CD4-positive, alpha-beta T cell (primary cell): ENCODE data around the gene RTN4RL1. TPM values are rescaled to one million over a fixed set of nuclear protein-coding genes. Genes with fewer than 3 reads are reported as not detected.

ENCODE experiments used
- ATAC-seq: fragments of 200-7000 bp; cut with Tn5 transposase; one replicate; pipeline ENCODE4 v1.10.0; 2022; ENCODE audit warnings: mild to moderate bottlenecking; ENCODE audit not compliant: poor library complexity
- CTCF ChIA-PET: fragments of 350-600 bp; sonication (Branson Sonifier 250); formaldehyde crosslinking; loops from one replicate; lab custom pipeline; 2021; ENCODE audit warnings: antibody characterized with exemption, inconsistent platforms; lab: Charles Lee
- POLR2A ChIA-PET: fragments of 350-600 bp; sonication (Branson Sonifier 250); formaldehyde crosslinking; loops from one replicate; lab custom pipeline; 2021; ENCODE audit warnings: antibody characterized with exemption, inconsistent platforms; lab: Charles Lee
- DNase-seq, 14 experiments: peaks; one replicate each; pipeline ENCODE4 v3.0.0-alpha.2; 2013 to 2020; ENCODE audit warnings: mixed read lengths in 2 of 14
- H3K27ac ChIP-seq, 2 donors: one replicate each; pipeline versions ENCODE4 v1.5.1 to v1.7.0; 2013; ENCODE audit warnings: low read length in 2 of 2, low read depth in 1 of 2, mild to moderate bottlenecking in 1 of 2
- H3K27me3 ChIP-seq, 2 experiments: 1 replicate in 1 of 2; 2 replicates in 1 of 2; pipeline versions ENCODE4 v1.6.1 to v1.7.0; 2013; ENCODE audit warnings: low read length in 2 of 2, control low read depth in 1 of 2, mild to moderate bottlenecking in 1 of 2, moderate library complexity in 1 of 2; ENCODE audit not compliant: insufficient read depth in 2 of 2, control insufficient read depth in 1 of 2
- H3K36me3 ChIP-seq: one replicate; pipeline ENCODE4 v1.6.1; 2013; ENCODE audit warnings: low read length, control low read depth; ENCODE audit not compliant: insufficient read depth
- H3K4me1 ChIP-seq: one replicate; pipeline ENCODE4 v1.6.1; 2013; ENCODE audit warnings: low read length, control low read depth; ENCODE audit not compliant: insufficient read depth
- H3K4me3 ChIP-seq: one replicate; pipeline ENCODE4 v1.5.1; 2013; ENCODE audit warnings: mild to moderate bottlenecking, low read length, moderate library complexity
- H3K9me3 ChIP-seq, 2 experiments: 1 replicate in 1 of 2; 2 replicates in 1 of 2; pipeline versions ENCODE4 v1.6.1 to v1.7.0; 2013; ENCODE audit warnings: low read length in 2 of 2, mild to moderate bottlenecking in 2 of 2, control low read depth in 1 of 2, moderate library complexity in 1 of 2; ENCODE audit not compliant: control insufficient read depth in 1 of 2, insufficient read depth in 1 of 2
- H3K27ac Mint-ChIP-seq: one replicate; pipeline ENCODE4 v1.8.0; 2020; ENCODE audit warnings: mixed read lengths
- H3K27me3 Mint-ChIP-seq: one replicate; pipeline ENCODE4 v1.8.0; 2021; ENCODE audit warnings: mixed read lengths
- H3K36me3 Mint-ChIP-seq: one replicate; pipeline ENCODE4 v1.8.0; 2021; ENCODE audit warnings: low read depth, mixed read lengths
- H3K4me1 Mint-ChIP-seq: one replicate; pipeline ENCODE4 v1.8.0; 2021; ENCODE audit warnings: low read depth, mixed read lengths
- H3K4me3 Mint-ChIP-seq: one replicate; pipeline ENCODE4 v1.8.0; 2020; ENCODE audit warnings: mild to moderate bottlenecking, mixed read lengths
- H3K9me3 Mint-ChIP-seq: one replicate; pipeline ENCODE4 v1.8.0; 2020; ENCODE audit warnings: mixed read lengths
- intact Hi-C, 2 experiments: fragments of 100-400 bp; cut with DNase I in 1 of 2; cut with micrococcal nuclease in 1 of 2; formaldehyde crosslinking; loops; one replicate each; pipeline versions ENCODE4 v1.15.1 to v1.9.0; 2023 to 2025; cut with DNase I, micrococcal nuclease
- microRNA-seq: library from miRNA; unstranded; fragments of <30 nt; microRNA quantifications from one replicate; pipeline ENCODE4 v1.2.0, GENCODE V29; 2021; ENCODE audit warnings: borderline microRNAs expressed, borderline replicate concordance
- total RNA-seq, 174 experiments: library from RNA in 2 of 174; stranded (reverse) in 2 of 174; gene quantifications; one replicate each; pipeline ENCODE4 v1.2.3 and lab custom pipeline; 2021 to 2026
- TF ChIP-seq, protein P1 (sequence below): fragments of 200-600 bp; IDR thresholded peaks from one replicate; pipeline ENCODE4 v1.8.0; 2022; ENCODE audit warnings: antibody characterized with exemption, mild to moderate bottlenecking

Gene RTN4RL1
- total RNA-seq, 2 experiments from 2014 or later, result 0.06 to 0.11 TPM

DNA sequence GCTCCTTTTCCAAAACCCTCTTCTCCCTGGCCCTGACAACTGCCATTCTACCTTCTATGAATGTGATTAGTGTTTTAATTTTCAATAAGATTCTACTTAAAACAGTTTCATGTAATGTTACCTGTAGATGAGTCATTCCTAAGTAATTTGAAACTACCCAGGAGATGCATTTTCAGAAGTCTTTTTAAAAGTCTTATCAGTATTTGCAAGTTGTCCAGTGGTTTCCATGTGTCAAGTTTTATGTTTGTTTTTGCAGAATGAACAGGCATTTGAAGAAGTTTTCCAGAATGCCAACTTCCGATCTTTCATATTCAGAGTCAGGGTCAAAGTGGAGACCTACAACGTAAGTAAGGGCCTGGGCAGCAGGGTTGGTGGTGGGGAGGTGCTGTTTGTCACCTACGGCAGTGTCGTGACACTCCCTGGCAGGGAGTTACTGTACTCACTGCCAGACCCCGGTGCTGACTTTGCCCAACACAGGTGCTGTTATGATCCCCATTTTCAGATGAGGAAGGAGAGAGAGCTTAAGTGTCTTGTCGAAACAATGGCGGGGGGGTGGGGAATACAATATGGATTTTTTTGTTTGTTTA lies 130.3 kb downstream of the RTN4RL1 start:
- intact Hi-C loops, result no loop called here
- ATAC-seq (no peak), DNase-seq (no peak)
- Histone ChIP-seq H3K4me3 (no peak overlapping the region), H3K4me1 (no peaks in the 10 kb centered on the region), H3K9me3 (no peaks in the 10 kb centered on the region), H3K36me3 (peaks cover 84% of the 10 kb centered on the region), H3K27me3 (no peaks in the 10 kb centered on the region), H3K27ac (no peak overlapping the region)
- Mint-ChIP-seq H3K4me3 (no peak overlapping the region), H3K36me3 (peaks cover 92% of the 10 kb centered on the region), H3K4me1 (no peaks in the 10 kb centered on the region), H3K9me3 (no peaks in the 10 kb centered on the region), H3K27ac (no peak overlapping the region), H3K27me3 (no peaks in the 10 kb centered on the region)
- CTCF ChIA-PET, result interaction anchor here (0.6 kb wide), 1 partner anchor 34 kb away, joined by 4 read pairs; no protein-coding TSS in a partner anchor
- TF ChIP-seq, protein P1, sequence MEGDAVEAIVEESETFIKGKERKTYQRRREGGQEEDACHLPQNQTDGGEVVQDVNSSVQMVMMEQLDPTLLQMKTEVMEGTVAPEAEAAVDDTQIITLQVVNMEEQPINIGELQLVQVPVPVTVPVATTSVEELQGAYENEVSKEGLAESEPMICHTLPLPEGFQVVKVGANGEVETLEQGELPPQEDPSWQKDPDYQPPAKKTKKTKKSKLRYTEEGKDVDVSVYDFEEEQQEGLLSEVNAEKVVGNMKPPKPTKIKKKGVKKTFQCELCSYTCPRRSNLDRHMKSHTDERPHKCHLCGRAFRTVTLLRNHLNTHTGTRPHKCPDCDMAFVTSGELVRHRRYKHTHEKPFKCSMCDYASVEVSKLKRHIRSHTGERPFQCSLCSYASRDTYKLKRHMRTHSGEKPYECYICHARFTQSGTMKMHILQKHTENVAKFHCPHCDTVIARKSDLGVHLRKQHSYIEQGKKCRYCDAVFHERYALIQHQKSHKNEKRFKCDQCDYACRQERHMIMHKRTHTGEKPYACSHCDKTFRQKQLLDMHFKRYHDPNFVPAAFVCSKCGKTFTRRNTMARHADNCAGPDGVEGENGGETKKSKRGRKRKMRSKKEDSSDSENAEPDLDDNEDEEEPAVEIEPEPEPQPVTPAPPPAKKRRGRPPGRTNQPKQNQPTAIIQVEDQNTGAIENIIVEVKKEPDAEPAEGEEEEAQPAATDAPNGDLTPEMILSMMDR, result no peak
- POLR2A ChIA-PET, result no interaction called here

DNA sequence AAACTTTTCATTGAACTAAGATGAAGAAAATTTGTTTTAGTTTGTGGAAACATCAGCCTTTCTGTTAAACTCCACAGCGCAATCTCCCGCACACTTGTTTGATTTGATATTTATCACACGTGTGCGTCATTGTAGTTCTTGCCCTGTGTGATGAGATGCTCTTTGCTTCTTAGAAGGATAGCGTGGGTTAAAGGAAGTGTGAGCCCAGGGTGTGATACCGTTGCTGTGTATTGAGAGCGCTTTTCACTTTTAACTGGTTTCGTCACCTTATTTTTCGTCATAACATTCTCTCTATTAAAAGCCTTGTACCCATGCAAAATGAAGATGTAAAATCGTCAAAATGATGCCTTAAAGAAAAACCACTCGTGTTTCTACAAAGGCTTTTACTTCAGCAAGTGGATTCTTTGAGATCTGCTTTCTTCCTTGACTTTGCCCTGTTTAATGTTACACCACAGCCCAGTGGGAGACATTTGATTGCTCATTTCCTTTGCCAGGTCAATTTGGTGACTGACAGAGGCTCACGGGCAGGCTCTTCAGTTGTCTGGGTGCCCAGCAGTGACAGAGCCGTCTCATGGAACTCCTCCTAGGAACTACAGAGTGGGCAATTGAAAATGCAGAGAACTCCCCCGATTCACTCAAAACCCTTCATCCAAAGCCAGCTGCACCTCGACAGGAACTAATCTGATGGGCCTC lies 134.2 kb downstream of the RTN4RL1 start:
- peaks cover 85% of the 10 kb centered on the region for H3K36me3 Mint-ChIP-seq
- Histone ChIP-seq H3K27ac (peak overlapping the region in 1 of 2 donors; percentile 46), H3K27me3 (no peaks in the 10 kb centered on the region), H3K9me3 (no peaks in the 10 kb centered on the region), H3K36me3 (peaks cover 78% of the 10 kb centered on the region), H3K4me1 (no peaks in the 10 kb centered on the region), H3K4me3 (no peak overlapping the region)
- ChIA-PET POLR2A (no interaction called here), CTCF (no interaction called here)
- peak overlapping the region; percentile 42 for H3K27ac Mint-ChIP-seq
- peak in 6 of 14 experiments; percentile 5 to 62 (median 34) for DNase-seq
- TF ChIP-seq, protein P1, result no peak
- no peaks in the 10 kb centered on the region for H3K4me1 Mint-ChIP-seq
- H3K27me3 Mint-ChIP-seq, result no peaks in the 10 kb centered on the region
- ATAC-seq, result peak; percentile 77
- H3K9me3 Mint-ChIP-seq, result no peaks in the 10 kb centered on the region
- no peak overlapping the region for H3K4me3 Mint-ChIP-seq
- intact Hi-C loops, result no loop called here

DNA sequence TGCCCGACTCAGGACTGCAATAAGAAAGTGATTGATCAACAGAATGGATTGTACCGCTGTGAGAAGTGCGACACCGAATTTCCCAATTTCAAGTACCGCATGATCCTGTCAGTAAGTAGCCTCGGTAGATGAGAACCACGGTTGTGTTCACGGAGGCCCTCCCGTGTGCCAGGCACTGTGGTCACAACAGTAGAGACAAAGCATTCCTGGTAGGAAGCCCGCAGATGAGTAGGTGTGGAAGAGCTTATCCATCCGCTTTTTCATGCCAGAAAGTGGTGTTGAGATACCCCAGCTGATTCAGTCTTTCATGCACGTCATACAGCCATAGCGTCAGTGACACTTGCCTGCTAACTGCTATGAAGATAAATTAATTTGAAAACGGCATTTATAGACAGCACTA lies 136.4 kb downstream of the RTN4RL1 start:
- Mint-ChIP-seq H3K36me3 (peaks cover 87% of the 10 kb centered on the region), H3K4me1 (no peaks in the 10 kb centered on the region), H3K9me3 (no peaks in the 10 kb centered on the region), H3K27me3 (no peaks in the 10 kb centered on the region), H3K27ac (no peak overlapping the region), H3K4me3 (no peak overlapping the region)
- H3K36me3 ChIP-seq, result peaks cover 84% of the 10 kb centered on the region
- no peaks in the 10 kb centered on the region for H3K4me1 ChIP-seq
- POLR2A ChIA-PET, result interaction anchor here (0.8 kb wide), 1 partner anchor 18 kb away, joined by 3 read pairs; no protein-coding TSS in a partner anchor
- TF ChIP-seq, protein P1, result no peak
- no peaks in the 10 kb centered on the region for H3K9me3 ChIP-seq
- no peaks in the 10 kb centered on the region for H3K27me3 ChIP-seq
- CTCF ChIA-PET, result no interaction called here
- no peak overlapping the region for H3K27ac ChIP-seq
- no peak for DNase-seq
- H3K4me3 ChIP-seq, result no peak overlapping the region
- intact Hi-C loops, result loop anchor here in 1 of 2 experiments (10.0 kb wide), 1 partner anchor 396 kb away; no protein-coding TSS in a partner anchor
- ATAC-seq, result no peak

Small RNA genes lying within 50 kb of the gene (microRNA-seq; reads per million reads assigned to microRNA genes)
- gene MIR132 (212 reads per million, percentile 73 among the genes with 10 or more reads in this experiment), gene MIR212 (2.2 reads per million, percentile 9 among the genes with 10 or more reads in this experiment)

Other genes starting within 250 kb of the RTN4RL1 start
- gene SMYD4, start 195.4 kb downstream of the RTN4RL1 start, total RNA-seq, result 10 to 100 TPM in 1 of 2 experiments, 1 to 10 TPM in 1; 9.3 to 10.6 TPM
- gene RPA1, start 195.3 kb downstream of the RTN4RL1 start, total RNA-seq, result 10 to 100 TPM; 38.6 to 38.7 TPM
- 100 to 1,000 TPM in 1 of 2 experiments, 10 to 100 TPM in 1; 96.4 to 101 TPM for gene DPH1, start 4.8 kb upstream of the RTN4RL1 start, total RNA-seq
- gene OVCA2, start 16.7 kb upstream of the RTN4RL1 start, total RNA-seq, result 10 to 100 TPM; 34.4 to 35.1 TPM
- 1 to 10 TPM; 2.4 to 3.0 TPM for gene HIC1, start 29.8 kb upstream of the RTN4RL1 start, total RNA-seq